GM23338 (cell line): ENCODE data around the gene ATP1A3. TPM values are rescaled to one million over a fixed set of nuclear protein-coding genes. Genes with fewer than 3 reads are reported as not detected.

Experiments used
- ATAC-seq: fragments of 200-7000 bp; cut with Tn5 transposase; 3 replicates; pipeline ENCODE4 v1.9.1; 2020
- DNase-seq: peaks from one replicate; pipeline ENCODE4 v3.0.0-alpha.2; 2015; ENCODE audit warnings: low spot score
- H2AFZ ChIP-seq: fragments of 200-600 bp; sonication (generic); 2 replicates; pipeline ENCODE4 v1.8.0; 2016; ENCODE audit warnings: antibody characterized with exemption, mild to moderate bottlenecking, moderate library complexity
- H3F3A ChIP-seq: fragments of 200-600 bp; sonication (generic); replicated peaks from 2 replicates; pipeline ENCODE4 v1.8.0; 2017; ENCODE audit warnings: antibody characterized with exemption, mixed run types, low read depth
- H3K27ac ChIP-seq: fragments of 200-600 bp; sonication (generic); 2 replicates; pipeline ENCODE4 v1.6.1; 2016; ENCODE audit warnings: low read depth
- H3K27me3 ChIP-seq: fragments of 200-600 bp; sonication (generic); 2 replicates; pipeline ENCODE4 v1.8.0; 2016; ENCODE audit warnings: mild to moderate bottlenecking, mixed run types, moderate library complexity; ENCODE audit not compliant: insufficient read depth
- H3K36me3 ChIP-seq: fragments of 200-600 bp; sonication (generic); 2 replicates; pipeline ENCODE4 v1.8.0; 2016; ENCODE audit warnings: mild to moderate bottlenecking; ENCODE audit not compliant: insufficient read depth
- H3K4me1 ChIP-seq: fragments of 200-600 bp; sonication (generic); 2 replicates; pipeline ENCODE4 v1.8.0; 2016; ENCODE audit warnings: mild to moderate bottlenecking, moderate library complexity; ENCODE audit not compliant: insufficient read depth
- H3K4me2 ChIP-seq: fragments of 200-600 bp; sonication (generic); 2 replicates; pipeline ENCODE4 v1.7.1; 2017; ENCODE audit warnings: mixed run types
- H3K4me3 ChIP-seq: fragments of 200-600 bp; sonication (generic); 2 replicates; pipeline ENCODE4 v1.6.1; 2016; ENCODE audit warnings: mixed run types
- H3K79me2 ChIP-seq: fragments of 200-600 bp; sonication (generic); replicated peaks from 2 replicates; pipeline ENCODE4 v1.8.0; 2017; ENCODE audit warnings: mild to moderate bottlenecking; ENCODE audit not compliant: insufficient read depth
- H3K9me2 ChIP-seq: fragments of 200-600 bp; sonication (generic); 2 replicates; pipeline ENCODE4 v1.8.0; 2017; ENCODE audit not compliant: insufficient read depth
- H4K20me1 ChIP-seq: fragments of 200-600 bp; sonication (generic); replicated peaks from 2 replicates; pipeline ENCODE4 v1.8.0; 2017; ENCODE audit warnings: mild to moderate bottlenecking; ENCODE audit not compliant: insufficient read depth
- H3K27ac Mint-ChIP-seq: 2 replicates; pipeline ENCODE4 v1.8.0; 2020; ENCODE audit warnings: inconsistent platforms, mild to moderate bottlenecking, moderate library complexity, mixed read lengths
- H3K27me3 Mint-ChIP-seq: 3 replicates; pipeline ENCODE4 v1.8.0; 2022; ENCODE audit warnings: low read depth, mild to moderate bottlenecking, moderate library complexity, mixed read lengths, inconsistent platforms; ENCODE audit not compliant: insufficient read depth, poor library complexity
- H3K36me3 Mint-ChIP-seq: 3 replicates; pipeline ENCODE4 v1.8.0; 2021; ENCODE audit warnings: low read depth, mild to moderate bottlenecking, inconsistent platforms, moderate library complexity, mixed read lengths
- H3K4me1 Mint-ChIP-seq: 3 replicates; pipeline ENCODE4 v1.8.0; 2020; ENCODE audit warnings: mild to moderate bottlenecking, inconsistent platforms, mixed read lengths
- H3K4me3 Mint-ChIP-seq: 3 replicates; pipeline ENCODE4 v1.8.0; 2021; ENCODE audit warnings: moderate library complexity, mild to moderate bottlenecking, inconsistent platforms, mixed read lengths
- H3K9me3 Mint-ChIP-seq: 3 replicates; pipeline ENCODE4 v1.8.0; 2020; ENCODE audit warnings: moderate library complexity, mild to moderate bottlenecking, inconsistent platforms, mixed read lengths
- CTCF ChIP-seq, 2 experiments: fragments of 200-600 bp in 1 of 2; sonication (generic) in 1 of 2; conservative IDR thresholded peaks; 2 replicates each; pipeline versions ENCODE4 v1.5.1 to v1.6.1; 2016 to 2017; ENCODE audit warnings: antibody characterized with exemption in 2 of 2, low read depth in 2 of 2, mild to moderate bottlenecking in 2 of 2, moderate library complexity in 1 of 2
- EZH2 ChIP-seq: fragments of 200-600 bp; sonication (generic); IDR thresholded peaks from one replicate; pipeline ENCODE4 v1.8.0; 2017; ENCODE audit warnings: antibody characterized with exemption, mild to moderate bottlenecking, low read depth; ENCODE audit not compliant: unreplicated experiment
- EZH2phosphoT487 ChIP-seq: fragments of 200-600 bp; sonication (generic); IDR thresholded peaks from one replicate; pipeline ENCODE4 v1.8.1; 2018; ENCODE audit warnings: antibody characterized with exemption; ENCODE audit not compliant: unreplicated experiment
- JUNB ChIP-seq: IDR thresholded peaks from one replicate; pipeline ENCODE4 v1.6.1; 2016; ENCODE audit warnings: antibody characterized with exemption; ENCODE audit not compliant: unreplicated experiment
- polyA plus RNA-seq: library from polyadenylated mRNA; unstranded; fragments of >200 nt; fragmentation: Nextera tagmentation; extraction: Ambion mirVana; gene quantifications from 2 replicates; pipeline ENCODE4 v1.2.1, GENCODE V29; 2016
- total RNA-seq: library from RNA; depleted of rRNA; stranded (reverse); fragments of >200 nt; shearing (Covaris generic); gene quantifications from 2 replicates; pipeline ENCODE4 v1.2.3, GENCODE V29; 2014
- TF ChIP-seq, protein P1 (sequence below): IDR thresholded peaks from one replicate; pipeline ENCODE4 v1.6.1; 2018; ENCODE audit warnings: antibody characterized with exemption; ENCODE audit not compliant: unreplicated experiment

The ATP1A3 gene
- total and polyA plus RNA-seq, 2 experiments from 2014 or later: 11.5 to 37.3 TPM

DNA sequence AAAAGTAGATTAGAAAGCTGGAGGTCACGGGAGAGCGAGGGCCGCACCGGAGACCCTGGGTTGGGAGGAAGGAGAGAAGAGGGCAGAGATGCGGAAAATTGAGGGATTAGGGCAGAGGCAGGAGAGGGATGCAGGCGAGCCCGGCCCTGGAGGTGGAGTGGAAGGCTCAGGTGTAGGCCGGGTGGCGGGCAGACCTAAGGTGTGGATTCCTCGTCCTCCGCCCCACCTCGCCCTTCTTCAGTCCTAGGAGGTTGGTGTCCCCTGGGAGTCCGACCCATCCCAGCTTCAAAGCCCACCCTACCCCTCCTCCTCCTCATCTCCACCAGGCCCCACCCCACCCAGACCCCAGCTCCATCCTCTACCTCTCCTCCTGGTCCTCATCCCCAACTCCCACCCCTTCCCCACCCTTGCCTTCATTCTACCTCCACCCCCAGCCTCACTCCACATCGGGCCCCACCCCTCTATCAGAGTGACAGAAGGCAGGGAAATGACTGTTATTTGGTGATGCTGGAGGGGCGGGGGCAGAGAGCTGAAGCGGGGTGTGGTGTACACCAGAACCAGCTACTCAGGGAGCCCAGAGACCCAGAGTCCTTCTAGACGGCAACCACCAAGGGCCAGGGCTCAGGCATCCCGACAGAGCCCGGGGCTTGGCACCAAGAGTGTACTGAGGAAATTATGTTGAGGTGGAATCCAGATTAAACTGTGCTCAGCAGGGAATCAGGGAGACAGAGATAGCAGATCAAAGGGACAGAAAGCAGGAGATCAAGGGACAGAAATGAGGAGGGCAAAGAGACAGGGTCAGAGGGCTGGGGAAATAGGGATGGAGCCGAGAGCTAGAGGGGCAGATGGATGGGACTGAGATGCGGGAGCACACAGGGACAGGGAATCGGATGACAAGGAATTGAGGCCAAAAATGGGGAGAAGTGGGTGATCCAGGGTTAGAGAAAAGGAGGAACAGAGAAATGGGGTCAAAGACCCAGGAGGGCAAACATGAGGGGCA is 72.2 kb downstream of the ATP1A3 start:
- H3F3A ChIP-seq: peaks cover 9% of the 10 kb centered on the region
- Mint-ChIP-seq H3K27me3 (peaks cover 10% of the 10 kb centered on the region), H3K36me3 (no peaks in the 10 kb centered on the region; the same call in 2 of the 3 replicates), H3K4me1 (peaks cover 13% of the 10 kb centered on the region), H3K4me3 (peak overlapping the region; percentile 47; the same call in 2 of the 3 replicates), H3K9me3 (peaks cover 3% of the 10 kb centered on the region; the same call in 1 of the 3 replicates), H3K27ac (no peak overlapping the region)
- H3K27ac ChIP-seq: no peak overlapping the region
- peak overlapping the region; percentile 73 for H3K4me2 ChIP-seq
- ATAC-seq (peak; percentile 15), DNase-seq (no peak)
- peak; percentile 91 for TF ChIP-seq EZH2
- TF ChIP-seq, protein P1, sequence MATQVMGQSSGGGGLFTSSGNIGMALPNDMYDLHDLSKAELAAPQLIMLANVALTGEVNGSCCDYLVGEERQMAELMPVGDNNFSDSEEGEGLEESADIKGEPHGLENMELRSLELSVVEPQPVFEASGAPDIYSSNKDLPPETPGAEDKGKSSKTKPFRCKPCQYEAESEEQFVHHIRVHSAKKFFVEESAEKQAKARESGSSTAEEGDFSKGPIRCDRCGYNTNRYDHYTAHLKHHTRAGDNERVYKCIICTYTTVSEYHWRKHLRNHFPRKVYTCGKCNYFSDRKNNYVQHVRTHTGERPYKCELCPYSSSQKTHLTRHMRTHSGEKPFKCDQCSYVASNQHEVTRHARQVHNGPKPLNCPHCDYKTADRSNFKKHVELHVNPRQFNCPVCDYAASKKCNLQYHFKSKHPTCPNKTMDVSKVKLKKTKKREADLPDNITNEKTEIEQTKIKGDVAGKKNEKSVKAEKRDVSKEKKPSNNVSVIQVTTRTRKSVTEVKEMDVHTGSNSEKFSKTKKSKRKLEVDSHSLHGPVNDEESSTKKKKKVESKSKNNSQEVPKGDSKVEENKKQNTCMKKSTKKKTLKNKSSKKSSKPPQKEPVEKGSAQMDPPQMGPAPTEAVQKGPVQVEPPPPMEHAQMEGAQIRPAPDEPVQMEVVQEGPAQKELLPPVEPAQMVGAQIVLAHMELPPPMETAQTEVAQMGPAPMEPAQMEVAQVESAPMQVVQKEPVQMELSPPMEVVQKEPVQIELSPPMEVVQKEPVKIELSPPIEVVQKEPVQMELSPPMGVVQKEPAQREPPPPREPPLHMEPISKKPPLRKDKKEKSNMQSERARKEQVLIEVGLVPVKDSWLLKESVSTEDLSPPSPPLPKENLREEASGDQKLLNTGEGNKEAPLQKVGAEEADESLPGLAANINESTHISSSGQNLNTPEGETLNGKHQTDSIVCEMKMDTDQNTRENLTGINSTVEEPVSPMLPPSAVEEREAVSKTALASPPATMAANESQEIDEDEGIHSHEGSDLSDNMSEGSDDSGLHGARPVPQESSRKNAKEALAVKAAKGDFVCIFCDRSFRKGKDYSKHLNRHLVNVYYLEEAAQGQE: no peak
- no peaks in the 10 kb centered on the region for H3K79me2 ChIP-seq
- peaks cover 7% of the 10 kb centered on the region; the same call in 1 of the 2 replicates for H4K20me1 ChIP-seq
- H3K9me2 ChIP-seq: no peaks in the 10 kb centered on the region
- peaks cover 7% of the 10 kb centered on the region; the same call in 1 of the 2 replicates for H3K4me1 ChIP-seq
- H2AFZ ChIP-seq: no peak overlapping the region
- no peaks in the 10 kb centered on the region for H3K36me3 ChIP-seq
- peaks cover 98% of the 10 kb centered on the region for H3K27me3 ChIP-seq
- peak overlapping the region; percentile 39 for H3K4me3 ChIP-seq

GRCh38 chr19:41920882-41921576 is 73.0 kb downstream of the ATP1A3 start:
- Histone ChIP-seq H3K4me1 (peaks cover 4% of the 10 kb centered on the region; the same call in 1 of the 2 replicates), H3K36me3 (no peaks in the 10 kb centered on the region), H3K27me3 (peaks cover 98% of the 10 kb centered on the region), H3K27ac (no peak overlapping the region), H4K20me1 (peaks cover 7% of the 10 kb centered on the region; the same call in 1 of the 2 replicates), H3K4me2 (peak overlapping the region; percentile 57; the same call in 1 of the 2 replicates), H3K4me3 (peak overlapping the region; percentile 39), H3K9me2 (no peaks in the 10 kb centered on the region), H2AFZ (no peak overlapping the region), H3F3A (peaks cover 12% of the 10 kb centered on the region), H3K79me2 (no peaks in the 10 kb centered on the region)
- H3K4me3 Mint-ChIP-seq: peak overlapping the region; percentile 8; the same call in 1 of the 3 replicates
- TF ChIP-seq EZH2 (peak; percentile 74), CTCF (conservative IDR thresholded peaks at IDR 0.05; ENCODE audit: low read depth in 2 of 2) (peak in 1 of 2 experiments; percentile 15; a peak in 2 of 4 replicates), JUNB (no peak), EZH2phosphoT487 (no peak)
- peaks cover 3% of the 10 kb centered on the region; the same call in 1 of the 3 replicates for H3K9me3 Mint-ChIP-seq
- peaks cover 13% of the 10 kb centered on the region for H3K4me1 Mint-ChIP-seq
- peak; percentile 19; the same call in 2 of the 3 replicates for ATAC-seq
- no peak overlapping the region for H3K27ac Mint-ChIP-seq
- H3K36me3 Mint-ChIP-seq: no peaks in the 10 kb centered on the region; the same call in 2 of the 3 replicates
- peaks cover 10% of the 10 kb centered on the region for H3K27me3 Mint-ChIP-seq
- DNase-seq: no peak
